ENCODE results near the gene SYT2.
"Not testable (repeated sequence)": the region's sequence is repeated elsewhere in the genome, so short reads cannot be mapped to it uniquely, and the experiment has no call there.

SYT2 gene

GRCh38 chr1:202638701-202639305 lies 71.5 kb downstream of the SYT2 start:
- DNase-seq, result not testable (repeated sequence)

- no peak for DNase-seq
Observed at GRCh38 chr1:202638019-202638700, 72.1 kb downstream of the SYT2 start.

- not testable (repeated sequence) for DNase-seq
Observed at GRCh38 chr1:202637321-202638018, 72.8 kb downstream of the SYT2 start.

- DNase-seq, result not testable (repeated sequence)
Observed at GRCh38 chr1:202636171-202636570, 74.1 kb downstream of the SYT2 start.

GRCh38 chr1:202632241-202632640 lies 78.0 kb downstream of the SYT2 start:
- no peak for DNase-seq

- no peak for DNase-seq
Observed at GRCh38 chr1:202631076-202631923, 79.0 kb downstream of the SYT2 start.

- no peak for DNase-seq
Observed at GRCh38 chr1:202630541-202630940, 79.7 kb downstream of the SYT2 start.

- not testable (repeated sequence) for DNase-seq
Observed at GRCh38 chr1:202630096-202630495, 80.2 kb downstream of the SYT2 start.

- DNase-seq, result not testable (repeated sequence)
Observed at GRCh38 chr1:202629257-202629811, 80.9 kb downstream of the SYT2 start.

- no peak for DNase-seq
Observed at GRCh38 chr1:202628646-202629215, 81.5 kb downstream of the SYT2 start.

- DNase-seq, result no peak
Observed at GRCh38 chr1:202627841-202628565, 82.3 kb downstream of the SYT2 start.

GRCh38 chr1:202627036-202627435 lies 83.2 kb downstream of the SYT2 start:
- DNase-seq, result not testable (repeated sequence)

GRCh38 chr1:202625416-202626360 lies 84.6 kb downstream of the SYT2 start:
- peak; percentile 33 to 54 for DNase-seq

- no peak for DNase-seq
Observed at GRCh38 chr1:202624781-202625108, 85.5 kb downstream of the SYT2 start.

- DNase-seq, result no peak
Observed at GRCh38 chr1:202624088-202624780, 86.0 kb downstream of the SYT2 start.

- DNase-seq, result not testable (repeated sequence)
Observed at GRCh38 chr1:202623476-202623875, 86.8 kb downstream of the SYT2 start.

- no peak for DNase-seq
Observed at GRCh38 chr1:202623075-202623474, 87.2 kb downstream of the SYT2 start.

- DNase-seq, result no peak
Observed at GRCh38 chr1:202622388-202622787, 87.9 kb downstream of the SYT2 start.

GRCh38 chr1:202621446-202621845 lies 88.8 kb downstream of the SYT2 start:
- DNase-seq, result no peak

- not testable (repeated sequence) for DNase-seq
Observed at GRCh38 chr1:202620036-202620435, 90.2 kb downstream of the SYT2 start.
